GM15510 (cell line): Measurements from ENCODE around the gene ZC3H12D.

Experiments
- POLR2A ChIP-seq: IDR thresholded peaks from 3 replicates; pipeline ENCODE4 v1.6.1; 2011; ENCODE audit warnings: borderline replicate concordance; ENCODE audit not compliant: insufficient read length; ENCODE audit errors: extremely low read depth

The ZC3H12D gene

DNA sequence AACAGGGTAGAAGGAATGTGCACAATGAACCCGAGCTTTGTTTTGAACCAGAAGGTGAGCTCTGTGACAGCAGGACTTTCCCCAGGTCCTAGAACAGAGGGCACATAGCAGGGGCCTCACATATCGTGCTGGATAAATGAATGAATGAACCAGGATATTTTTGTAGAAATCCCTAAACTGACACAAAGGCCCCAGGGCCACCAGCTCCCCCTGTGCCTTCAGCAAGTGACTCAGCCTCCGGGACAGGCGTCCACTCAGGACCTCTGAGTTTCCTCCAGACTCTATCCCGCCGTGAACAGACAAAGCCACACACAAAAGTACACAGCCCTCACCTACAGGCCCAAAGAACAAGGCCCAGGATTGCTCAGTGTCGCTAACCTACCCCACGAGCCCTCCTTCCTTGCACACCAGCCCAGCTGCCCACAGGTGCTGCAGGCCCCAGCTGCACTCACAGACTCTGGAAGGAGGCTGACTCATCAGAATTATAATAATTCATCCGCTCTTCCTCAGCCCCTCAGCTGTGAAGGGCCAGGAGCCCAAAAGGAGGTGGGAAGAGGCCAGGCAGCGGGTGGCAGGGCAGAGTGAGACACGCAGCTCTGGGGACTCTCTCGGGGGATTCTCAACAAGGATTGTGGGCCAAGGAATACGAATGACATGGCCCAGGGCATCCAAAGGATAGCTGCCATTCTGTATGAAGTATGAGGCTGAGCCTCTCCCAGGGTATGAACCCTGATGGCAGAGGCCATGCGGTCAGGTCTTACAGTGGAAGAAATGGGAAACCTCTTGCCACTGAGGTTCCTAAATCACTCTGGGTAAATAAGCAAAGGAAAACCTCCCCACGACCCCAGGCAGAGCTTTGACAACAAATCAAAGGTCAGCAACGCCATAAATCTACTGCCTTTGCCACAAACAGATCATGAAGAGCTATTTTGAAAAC lies 43.8 kb downstream of the ZC3H12D start:
- TF ChIP-seq POLR2A = no peak

DNA sequence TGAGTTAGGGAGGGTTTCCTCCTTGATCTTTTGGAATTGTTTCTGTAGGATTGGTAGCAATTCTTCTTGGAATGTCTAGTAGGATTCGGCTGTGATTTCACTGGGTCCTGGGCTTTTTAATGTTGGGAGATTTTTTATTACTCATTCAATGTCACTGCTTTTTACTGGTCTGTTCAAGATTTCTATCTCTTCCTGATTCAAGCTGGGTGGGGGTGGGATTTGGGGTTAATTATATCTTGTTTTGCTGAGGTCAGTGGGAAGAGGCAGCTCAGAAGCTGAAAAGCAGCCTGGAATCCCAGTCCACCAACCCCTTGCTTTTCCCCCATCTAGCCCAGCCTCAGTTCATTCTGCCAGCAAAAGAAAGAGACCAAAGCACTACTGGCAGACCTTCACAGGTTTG lies 45.2 kb downstream of the ZC3H12D start:
- no peak for TF ChIP-seq POLR2A

DNA sequence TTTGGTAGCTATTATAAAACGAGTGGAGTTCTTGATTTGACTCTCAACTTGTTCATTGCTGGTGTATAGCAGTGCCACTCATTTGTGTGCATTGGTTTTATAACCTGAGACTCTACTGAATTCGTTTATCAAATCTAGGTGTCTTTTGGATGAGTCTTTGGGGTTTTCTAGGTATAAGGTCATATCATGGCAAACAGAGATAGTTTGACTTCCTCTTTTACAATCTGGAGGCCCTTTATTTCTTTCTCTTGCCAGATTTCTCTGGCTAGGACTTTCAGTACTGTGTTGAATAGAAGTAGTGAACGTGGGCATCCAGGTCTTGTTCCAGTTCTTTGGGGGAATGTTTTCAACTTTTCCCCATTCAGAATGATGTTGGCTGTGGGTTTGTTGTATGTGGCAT lies 46.0 kb downstream of the ZC3H12D start:
- no peak for TF ChIP-seq POLR2A

GRCh38 chr6:149437212-149437611 lies 47.6 kb downstream of the ZC3H12D start:
- no peak for TF ChIP-seq POLR2A

DNA sequence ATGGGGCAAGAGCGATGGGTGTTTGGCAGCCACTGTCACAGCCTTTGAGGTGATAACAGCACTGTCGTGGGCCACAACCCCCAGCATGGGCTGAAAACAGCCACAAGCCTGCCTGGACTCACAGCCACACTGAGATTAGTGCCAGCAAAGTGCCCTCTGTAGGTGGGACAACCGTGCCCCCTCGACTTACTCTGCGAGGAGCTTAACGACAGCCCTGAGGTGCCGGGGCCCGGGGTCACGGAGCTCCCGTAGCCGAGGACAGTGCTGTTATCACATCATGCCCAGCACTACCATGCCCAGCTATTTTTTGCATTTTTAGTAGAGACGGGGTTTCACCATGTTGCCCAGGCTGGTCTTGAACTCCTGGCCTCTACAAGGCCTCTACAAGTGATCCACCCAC lies 48.2 kb downstream of the ZC3H12D start:
- no peak for TF ChIP-seq POLR2A

GRCh38 chr6:149435919-149436586 lies 48.8 kb downstream of the ZC3H12D start:
- TF ChIP-seq POLR2A = no peak

DNA sequence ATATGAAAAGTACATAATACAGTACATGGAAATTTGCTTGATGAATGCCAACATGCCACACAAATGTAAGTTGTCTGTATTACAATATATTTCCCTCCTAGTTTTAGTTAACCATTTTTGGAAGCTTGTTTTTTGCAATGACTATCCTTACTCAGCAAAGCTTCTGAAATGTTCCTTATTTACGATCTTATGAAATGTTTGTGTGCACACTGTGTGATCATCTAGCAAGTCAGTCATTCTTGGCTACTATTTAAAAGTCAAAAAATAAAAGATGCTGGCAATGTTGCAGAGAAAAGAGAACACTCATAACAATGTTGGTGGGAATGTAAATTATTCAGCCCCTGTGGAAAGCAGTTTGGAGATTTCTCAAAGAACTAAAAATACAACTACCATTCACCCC lies 50.9 kb downstream of the ZC3H12D start:
- no peak for TF ChIP-seq POLR2A

- TF ChIP-seq POLR2A = no peak
These were observed 51.4 kb downstream of the ZC3H12D start for GRCh38 chr6:149433405-149433804.

DNA sequence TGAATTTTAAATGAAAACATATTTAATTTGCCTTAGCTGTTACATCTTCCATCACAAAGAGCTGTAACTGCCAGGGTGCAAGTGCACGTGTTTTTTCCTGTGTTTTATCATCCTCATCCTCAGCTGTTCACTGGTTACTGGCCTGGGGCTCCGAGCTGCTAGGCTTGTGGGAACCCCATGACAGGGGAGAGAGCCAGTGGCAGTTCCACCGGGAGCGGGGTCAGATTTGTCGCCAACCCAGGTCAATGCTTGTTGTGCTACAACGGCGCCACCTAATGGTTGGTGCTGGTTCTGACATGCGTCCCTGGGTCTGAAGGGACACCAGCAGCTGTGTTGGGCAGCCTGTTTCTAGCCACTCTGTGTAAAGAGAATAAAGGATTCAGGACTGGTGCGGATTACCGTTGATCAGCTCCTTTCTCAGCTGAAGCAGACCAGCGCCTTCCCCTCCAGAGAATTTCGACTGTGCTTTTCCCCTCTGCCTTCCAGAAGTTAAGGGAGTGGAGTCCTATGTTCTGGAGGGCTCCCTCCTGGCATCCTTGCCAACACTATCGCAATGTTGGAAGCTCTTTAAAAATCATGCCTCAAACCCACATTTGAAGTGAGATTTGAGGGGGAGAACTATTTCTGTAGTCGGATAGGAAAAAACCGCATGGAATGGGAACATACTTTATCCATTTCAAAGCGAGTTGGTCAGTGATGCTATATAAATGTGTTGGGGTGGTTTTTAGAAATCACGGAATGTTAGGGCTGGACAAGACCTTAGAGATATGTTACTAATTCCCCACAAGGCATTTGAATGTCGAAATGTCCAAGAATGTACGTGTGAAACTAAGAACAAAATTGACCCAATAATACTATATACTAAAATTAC lies 52.7 kb downstream of the ZC3H12D start:
- TF ChIP-seq POLR2A = no peak

DNA sequence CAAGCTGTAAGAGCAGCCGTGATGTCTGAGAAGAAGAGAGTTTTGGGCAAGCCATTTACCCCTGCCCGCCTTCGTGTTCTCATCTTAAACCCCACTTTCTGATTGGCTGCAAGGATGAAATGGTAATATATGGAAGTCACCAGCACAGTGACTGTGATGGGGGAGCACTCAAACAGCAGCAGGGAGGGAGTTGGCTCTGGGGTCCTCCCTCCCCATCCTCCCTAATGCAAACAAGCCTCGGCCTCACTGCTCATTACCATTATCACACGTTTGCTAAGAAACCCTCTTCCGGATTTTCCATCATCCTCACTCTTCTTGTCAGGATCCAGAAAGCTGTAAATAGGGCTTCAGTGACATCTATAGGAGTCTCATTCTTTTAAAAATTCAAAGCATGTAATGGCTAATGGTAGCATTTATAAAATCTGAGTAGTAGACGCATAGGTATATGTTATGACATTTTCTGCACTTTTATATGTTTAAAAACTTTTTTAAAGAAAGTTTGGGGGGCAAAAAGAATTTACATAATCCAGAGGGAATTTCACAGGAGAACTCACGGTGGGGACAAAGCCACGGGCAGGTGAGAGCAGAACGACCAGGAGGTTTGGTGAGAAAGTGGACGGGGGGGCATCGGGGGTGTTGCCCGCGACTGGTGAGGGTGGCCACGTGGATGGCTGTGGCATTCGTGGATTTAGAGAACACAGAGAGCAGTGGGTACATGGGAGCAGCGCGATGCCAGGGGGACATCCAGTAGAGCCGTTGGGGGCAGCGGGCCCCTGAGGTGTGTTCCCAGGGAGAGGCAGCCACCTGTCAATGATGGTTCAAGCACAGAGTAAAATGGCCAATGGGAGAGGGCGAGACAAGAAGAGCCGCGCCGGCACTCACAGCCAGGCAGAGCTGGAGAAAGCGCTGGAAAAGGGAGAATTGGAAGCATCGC lies 55.1 kb downstream of the ZC3H12D start:
- no peak for TF ChIP-seq POLR2A

DNA sequence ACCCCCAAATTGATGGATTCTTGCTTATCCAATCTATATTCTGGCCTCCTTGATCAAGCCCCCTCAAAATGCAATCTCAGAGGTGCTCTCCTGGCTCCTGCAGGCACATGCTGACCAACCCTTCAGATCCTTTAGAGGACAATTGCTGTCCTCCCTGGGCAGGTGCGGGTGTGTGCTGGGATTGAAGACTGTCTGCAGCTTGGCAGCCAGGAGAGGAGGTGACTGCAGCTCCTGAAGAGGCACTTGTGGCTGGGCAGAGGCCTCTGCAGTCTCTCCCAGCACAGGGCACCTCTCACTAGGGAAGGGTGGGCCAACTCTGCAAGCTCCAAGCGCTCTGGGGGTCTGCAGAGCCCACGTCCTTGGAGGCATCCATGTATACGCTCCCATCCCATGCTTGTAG lies 56.2 kb downstream of the ZC3H12D start:
- TF ChIP-seq POLR2A = no peak

- TF ChIP-seq POLR2A = no peak
These were observed 59.1 kb downstream of the ZC3H12D start for GRCh38 chr6:149425754-149426153.

- no peak for TF ChIP-seq POLR2A
These were observed 59.6 kb downstream of the ZC3H12D start for GRCh38 chr6:149425224-149425623.

- TF ChIP-seq POLR2A = no peak
These were observed 60.8 kb downstream of the ZC3H12D start for GRCh38 chr6:149423964-149424440.
